ENCODE results near the gene C4BPA.

Gene C4BPA

DNA sequence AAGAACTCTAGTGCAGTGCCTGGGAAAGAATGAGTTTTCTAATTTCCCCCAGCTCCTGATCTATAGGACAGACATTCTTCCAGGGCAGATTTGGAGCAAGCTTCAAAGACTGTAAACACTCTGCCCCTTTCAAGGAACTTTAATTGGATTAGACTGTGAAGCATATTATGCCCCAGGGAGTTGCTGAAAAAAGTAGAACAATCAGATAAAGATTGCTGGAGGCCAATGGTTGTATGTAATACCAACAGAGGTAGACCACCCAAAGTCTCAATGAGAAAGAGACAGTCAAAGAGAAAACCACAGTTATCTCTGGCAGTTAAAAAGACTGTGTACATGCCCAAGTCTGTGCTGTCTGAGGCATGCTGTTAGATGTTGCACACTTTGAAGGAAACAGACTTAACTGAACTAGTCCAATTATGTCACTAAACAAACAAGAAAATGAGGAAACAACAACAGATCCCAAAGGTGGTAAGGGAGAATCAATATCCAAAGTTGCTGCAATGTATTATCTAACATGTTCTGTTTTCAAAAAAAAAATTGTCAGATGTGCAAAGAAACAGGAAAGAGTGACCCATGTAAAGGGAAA, 24.4 kb downstream of the C4BPA start:
- DNase-seq, result no peak

DNA sequence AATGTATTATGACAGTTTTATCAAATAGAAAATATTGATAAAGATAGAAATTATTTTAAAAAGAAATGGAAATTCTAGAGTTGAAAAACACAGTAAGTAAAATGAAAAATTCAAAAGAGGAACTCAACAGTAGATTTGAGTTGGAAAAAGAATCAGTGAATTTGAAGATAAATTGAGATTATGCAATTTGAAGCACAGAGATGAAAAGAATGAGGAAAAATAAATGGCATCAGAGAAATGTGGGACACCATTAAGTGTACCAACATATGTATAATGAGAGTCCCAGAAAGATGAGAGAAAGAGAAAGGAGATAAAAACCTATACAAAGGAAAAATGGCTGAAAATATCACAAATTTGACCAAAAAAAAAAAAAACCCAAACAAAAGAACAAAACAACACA, 25.0 kb downstream of the C4BPA start:
- DNase-seq, result no peak

DNA sequence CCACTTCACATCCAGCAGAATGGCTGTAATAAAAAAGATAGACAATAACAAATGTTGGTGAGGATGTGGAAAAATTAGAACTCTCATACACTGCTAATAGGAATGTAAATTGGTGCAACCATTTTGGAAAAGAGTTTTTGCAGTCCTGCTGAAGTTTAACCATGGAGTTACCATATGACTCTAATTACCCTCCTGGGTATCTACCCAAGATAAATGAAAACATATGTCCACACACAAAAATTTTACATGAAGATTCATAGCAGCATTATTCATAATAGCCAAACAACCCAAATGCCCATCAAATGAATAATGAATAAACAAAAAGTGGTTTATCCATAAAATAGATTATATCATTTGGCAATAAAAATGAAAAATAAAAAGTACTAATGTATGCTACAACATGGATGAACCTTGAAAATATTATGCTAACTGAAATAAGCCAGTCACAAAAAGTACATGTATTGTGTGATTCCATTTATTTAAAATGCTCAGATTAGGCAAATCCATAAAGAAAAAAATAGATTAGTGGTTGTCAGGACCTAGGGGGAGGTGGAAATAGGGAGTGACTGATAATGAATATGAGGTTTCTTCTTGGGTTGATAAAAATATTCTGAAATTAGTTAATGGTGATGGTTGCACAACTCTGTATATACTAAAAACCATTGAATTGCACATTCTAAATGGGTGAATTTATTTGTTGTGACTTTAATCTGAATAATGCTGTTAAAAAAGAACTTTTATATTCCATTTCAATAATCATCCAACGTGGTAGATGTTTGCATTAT, 26.4 kb downstream of the C4BPA start:
- DNase-seq, result no peak

DNA sequence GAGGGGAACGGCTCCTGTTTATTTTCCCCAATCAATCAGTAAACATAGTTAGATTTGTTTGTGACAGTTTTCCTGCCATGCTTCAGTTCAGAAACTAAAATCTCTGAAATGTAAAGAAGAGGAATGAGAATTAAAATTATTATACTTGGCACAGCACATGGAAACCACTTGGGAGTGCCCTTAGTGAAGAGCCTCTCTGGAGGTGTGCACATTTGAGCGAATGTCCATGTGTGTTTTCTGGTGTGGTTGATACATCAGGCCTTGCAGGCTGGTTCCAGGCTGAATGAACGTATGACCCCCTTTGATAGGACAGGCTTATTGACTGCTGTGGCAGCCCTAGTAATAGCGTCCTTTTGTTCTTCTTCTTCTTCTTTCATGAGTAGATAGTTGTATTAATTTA, 27.1 kb downstream of the C4BPA start:
- DNase-seq, result no peak

DNA sequence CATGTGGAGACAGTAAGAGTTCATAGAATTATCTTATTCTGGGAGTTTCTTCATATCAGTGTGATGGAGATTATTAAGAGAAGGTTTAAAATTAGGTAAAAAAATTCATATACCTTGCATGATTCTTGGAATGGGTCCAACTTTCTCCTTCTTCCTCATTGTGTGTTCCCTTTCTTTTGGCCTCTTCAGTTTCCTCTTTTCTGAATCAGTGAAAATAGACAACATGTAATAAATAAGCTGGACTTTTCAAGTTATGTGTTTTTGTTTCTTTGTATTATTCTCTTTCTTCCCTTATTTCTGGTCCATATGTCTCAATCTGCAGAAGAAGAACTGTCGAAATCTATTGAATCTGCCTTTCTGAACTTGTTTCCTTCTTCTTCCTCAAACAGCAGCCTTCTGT, 30.5 kb downstream of the C4BPA start:
- no peak for DNase-seq

DNA sequence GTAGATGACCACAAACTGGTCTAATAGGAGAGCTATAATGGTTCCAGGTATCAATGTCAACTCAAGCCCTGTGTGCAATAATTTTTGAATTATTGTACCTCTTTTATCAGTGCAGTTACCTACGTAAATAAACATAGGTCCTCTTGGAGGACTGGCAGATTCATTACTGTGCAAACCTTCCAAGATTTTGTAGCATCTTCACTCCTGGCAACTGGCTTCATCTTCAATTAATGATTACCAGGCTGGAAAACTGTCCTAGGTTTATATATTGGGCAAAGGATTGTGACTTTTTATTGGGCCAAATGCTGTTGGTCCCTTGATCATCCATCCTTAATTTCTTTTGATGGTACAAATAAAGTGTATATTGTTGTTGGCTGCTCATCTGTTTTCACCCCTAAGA, 35.6 kb downstream of the C4BPA start:
- no peak for DNase-seq

DNA sequence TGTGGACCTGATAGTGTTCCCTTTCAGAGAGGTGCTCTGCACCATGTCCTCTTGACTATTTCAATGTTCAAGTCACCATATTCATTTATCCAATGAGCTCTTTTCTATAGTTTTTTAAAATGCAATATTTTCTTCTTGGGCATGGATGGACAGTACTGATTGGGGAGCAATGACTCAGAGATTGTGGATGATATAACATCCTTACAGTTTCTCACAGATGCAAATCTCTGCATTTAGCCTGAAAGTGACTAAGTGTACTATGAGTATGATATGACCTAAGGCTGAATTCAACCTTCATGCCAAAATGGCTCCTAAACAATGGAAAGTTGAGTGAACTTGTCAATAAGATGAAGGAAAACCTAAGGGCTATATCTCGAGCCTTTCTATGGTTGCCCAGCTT, 36.5 kb downstream of the C4BPA start:
- DNase-seq, result no peak

DNA sequence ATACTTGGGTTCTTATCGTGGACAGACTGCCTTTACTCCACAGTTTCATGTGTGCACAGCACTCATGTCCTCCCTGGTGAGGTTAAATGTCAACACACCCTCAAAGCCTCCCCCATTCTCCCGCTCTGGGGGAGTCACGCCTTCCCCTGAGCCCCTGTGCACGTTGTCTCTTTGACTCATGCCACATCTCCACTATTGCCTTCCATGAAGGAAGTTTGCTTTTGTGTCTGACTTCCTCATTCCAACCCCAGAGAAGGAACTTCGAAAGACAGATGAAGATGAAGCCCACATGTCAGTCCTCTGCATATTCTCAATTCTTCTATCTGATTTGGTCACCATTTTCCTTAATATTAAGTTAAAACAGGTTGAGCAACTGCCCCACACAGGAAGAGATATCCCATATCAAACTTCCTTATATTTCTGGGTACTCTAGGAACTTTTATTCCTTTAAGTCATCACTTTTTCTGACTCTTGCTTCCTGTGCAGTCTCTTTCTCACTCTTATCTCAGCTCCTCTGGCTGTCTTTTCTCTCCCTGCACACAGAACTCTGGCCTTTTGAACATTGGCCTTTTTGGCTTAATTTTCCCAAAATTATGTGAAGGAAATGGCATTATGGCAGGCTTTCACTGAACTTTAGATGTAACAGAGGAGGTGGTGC, 41.5 kb downstream of the C4BPA start:
- no peak for DNase-seq

DNA sequence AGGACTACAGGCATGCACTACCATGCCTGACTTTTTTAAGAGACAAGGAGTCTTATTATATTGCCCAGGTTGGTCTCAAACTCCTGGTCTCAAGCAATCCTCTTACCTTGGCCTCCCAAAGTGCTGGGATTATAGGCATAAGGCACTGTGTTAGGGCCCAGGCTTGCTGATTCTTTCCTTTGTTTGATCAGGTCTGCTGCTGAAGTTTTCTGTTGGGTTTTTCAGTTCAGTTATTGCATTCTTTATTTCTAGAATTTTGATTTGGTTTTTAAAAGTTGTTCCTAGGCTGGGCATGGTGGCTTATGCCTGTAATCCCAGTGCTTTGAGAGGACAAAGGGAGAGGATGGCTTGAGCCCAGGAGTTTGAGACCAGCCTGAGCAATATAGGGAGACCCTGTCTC, 47.9 kb downstream of the C4BPA start:
- no peak for DNase-seq

DNA sequence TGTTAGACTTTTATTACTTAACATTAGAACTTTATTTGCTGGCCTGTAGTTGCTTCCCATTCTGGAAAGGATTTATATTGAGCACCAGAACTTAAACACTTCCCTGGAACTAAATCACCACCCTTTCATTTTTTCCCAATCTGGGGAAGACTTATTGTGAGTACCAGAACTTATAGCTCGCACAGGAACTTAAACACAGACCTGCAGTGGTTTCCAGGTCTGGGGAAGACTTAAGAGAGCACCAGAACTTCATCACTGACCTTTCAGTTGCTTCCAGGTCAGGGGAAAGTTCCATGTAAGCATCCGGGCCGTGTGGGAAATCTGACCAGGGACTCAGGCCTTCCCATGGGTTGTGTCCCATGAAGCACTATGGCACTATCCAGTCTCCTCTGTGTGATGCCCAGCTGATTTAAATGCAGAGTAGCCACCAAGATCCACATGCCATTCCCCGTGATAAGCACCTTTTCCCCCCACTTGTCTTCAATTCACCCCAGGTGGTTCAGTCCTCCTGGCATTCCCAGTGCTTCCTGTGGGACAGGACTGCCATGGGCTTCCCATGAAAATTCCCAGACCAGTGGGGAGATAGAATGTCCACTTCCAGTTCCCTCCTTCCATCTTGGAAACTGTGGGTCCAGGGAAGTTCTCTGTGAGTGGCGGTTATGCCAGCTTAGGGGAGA, 48.9 kb downstream of the C4BPA start:
- DNase-seq, result no peak

DNA sequence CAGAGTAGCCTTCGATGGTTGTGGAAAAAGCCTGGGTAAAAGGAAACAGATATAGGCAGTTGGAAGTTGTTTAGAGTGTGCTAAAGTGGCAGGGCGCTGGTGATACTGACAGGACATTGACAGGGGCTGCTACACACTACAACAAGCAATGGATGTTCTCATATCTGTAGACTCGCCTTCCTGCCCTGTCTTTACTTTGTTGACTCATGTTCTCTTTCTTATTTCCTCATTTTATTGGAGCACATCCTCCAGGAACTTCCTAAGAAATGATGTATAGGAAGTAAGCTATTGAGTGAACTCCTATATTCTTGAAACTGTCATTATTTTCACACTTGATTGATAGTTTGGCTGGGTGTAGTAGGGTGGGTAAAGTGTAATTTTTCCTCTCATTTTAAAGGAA, 51.0 kb downstream of the C4BPA start:
- no peak for DNase-seq

DNA sequence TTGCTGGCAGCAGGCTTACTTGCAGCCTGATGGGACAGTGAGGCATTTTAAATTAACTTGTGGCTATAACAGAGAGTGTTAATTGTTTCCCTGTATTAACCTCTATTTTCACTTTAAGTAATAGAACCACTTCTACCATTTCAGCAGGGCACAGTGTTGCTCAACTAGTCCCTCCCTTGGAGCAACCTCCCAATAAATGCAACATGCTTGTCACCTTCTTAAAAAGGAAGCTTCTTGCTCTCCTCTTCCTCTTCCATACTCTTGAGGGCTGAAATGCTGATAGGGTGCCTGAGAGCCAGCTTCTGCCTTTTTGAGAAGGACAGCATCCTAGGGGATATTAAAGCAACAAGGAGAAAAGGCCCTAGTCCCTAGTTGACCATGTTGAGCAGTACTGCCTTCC, 52.1 kb downstream of the C4BPA start:
- DNase-seq, result no peak

DNA sequence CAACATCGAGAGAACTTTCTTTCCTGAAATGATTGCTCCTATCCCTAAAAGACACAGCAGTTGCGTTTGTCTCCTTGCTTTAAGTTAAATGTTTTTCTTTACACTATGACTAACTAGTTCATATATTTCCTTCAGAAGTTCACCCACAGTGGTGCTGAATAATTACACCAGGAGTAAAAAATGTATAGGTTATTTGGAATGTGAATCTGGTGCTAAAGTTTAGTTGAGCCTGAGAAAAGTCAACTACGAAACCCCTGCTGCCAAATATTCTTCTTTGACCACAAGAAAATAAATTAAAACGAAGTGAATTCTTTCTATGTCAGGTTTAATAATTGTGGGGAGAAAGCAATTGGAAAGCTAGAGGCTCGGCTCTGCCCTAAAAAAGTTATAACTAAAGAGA, 52.8 kb downstream of the C4BPA start:
- no peak for DNase-seq

DNA sequence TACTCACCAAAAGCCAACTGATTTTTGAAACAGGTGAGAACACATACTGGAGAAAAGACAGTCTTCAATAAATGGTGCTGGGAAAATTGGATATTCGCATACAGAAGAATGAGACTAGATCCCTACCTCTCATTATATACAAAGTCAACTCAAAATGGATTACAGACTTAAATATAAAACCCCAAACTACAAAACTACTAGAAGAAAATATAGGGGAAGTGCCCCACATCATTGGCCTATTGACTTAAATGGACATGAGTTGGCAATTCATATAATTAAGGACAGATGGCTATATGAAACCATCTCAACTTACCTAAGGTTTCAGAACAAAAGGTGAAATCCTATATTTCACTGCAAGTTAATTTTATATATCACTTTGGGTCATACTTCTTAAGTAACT, 60.1 kb downstream of the C4BPA start:
- DNase-seq, result no peak

DNA sequence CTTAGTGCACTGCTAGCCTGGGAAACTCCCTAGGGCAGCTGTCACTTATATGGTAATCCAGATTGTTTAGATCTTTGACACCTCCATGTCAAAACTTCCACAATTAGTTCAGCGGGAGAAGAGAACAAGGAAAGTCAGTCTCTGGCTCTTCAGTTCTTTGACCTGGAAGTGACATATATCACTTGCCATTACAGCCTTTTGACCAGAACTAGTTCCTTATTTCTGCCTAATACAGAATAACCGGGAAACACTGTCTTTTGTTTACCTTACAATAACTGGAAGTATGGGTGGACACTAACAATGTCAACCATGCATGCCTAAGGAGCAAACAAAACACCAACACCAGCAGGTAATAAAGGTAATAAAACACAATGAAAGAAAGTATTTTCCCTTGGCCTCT, 68.3 kb downstream of the C4BPA start:
- no peak for DNase-seq

DNA sequence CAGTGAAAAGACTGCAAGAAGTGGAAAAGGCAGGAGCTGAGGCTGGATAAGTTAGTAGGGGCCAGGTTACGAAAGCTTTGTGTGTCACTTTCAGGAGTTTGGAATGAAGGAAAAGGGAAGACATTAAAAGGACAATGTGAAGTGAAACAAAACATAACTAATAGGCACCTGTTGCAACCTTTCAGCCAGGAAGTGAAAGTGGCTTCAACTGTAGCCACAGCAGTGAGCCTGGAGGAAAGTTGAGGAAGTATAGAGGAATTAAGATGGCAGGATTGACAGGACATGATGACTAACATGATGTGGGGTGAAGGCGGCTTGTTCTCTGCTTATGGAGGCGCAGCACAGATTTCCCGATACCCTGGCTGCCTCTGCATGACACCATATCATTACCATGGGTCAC, 68.9 kb downstream of the C4BPA start:
- no peak for DNase-seq

DNA sequence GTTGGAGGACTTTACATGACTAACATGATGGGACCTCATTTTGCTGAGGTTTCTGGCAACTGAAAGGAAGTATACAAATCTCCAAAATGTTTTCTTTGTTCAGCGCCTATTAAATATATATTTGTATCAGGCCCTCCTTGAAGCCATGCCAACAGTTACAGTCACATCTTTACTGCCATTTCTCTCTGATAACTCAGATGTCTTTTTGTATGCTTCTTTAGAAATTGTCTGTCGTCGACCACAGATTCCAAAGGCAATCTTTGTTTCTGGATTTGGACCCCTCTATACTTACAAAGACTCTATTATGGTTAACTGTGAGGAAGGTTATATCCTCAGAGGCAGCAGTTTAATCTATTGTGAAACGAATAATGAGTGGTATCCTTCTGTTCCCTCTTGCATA, 69.4 kb downstream of the C4BPA start:
- DNase-seq, result no peak

DNA sequence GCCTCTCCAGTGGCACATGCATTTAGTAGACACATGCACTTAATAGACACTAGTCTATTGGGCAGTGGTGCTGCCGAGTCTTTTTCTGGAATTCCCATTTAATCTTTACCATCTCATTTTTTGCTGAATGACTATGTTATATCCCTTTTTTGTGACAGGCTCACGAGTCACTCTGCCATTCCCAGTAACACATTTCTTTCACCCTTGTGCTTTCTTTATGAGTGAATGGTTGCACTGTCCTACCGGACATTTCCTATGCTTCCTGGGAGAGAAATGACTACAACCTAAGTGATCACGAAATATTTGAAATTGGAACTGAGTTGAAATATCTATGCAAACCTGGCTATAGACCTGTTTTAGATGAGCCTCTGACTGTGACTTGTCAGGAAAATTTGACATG, 70.9 kb downstream of the C4BPA start:
- no peak for DNase-seq

DNA sequence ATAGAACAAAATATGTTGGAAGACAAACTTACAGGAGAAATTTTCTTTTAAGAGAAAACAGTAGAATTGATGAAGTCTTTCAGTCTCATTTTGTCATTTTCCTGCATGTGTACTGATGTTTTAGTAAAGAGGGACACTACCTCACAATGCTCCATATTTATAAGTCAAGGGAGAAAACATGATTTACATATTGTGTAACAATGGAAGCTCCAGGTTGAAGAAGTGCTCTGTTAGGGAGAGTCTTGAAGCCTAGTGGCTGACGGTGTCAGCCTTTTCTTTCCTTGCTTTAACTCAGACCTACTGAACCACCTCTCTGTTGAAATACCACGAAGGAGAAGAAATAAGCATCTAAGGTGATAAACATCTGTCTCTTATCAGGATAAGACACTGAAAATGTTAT, 75.0 kb downstream of the C4BPA start:
- DNase-seq, result no peak

DNA sequence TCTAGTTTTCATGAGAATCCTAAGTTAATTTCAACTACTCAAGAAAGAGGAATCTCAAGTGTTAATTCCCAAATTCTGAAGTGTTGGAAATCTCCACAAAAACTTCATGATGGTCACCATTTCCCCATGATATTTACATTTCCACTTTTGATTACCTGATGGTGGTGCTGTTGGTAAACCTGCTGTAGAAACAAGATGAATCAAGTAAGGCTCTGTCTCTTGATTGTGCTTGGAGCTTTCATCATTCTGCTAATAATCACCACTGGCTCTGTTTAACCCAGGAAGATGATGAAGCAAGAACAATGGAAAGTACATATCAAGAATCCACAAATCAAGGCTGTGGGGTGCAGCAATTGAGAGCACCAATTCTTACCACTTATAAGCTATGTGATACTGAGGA, 77.8 kb downstream of the C4BPA start:
- DNase-seq, result no peak

DNA sequence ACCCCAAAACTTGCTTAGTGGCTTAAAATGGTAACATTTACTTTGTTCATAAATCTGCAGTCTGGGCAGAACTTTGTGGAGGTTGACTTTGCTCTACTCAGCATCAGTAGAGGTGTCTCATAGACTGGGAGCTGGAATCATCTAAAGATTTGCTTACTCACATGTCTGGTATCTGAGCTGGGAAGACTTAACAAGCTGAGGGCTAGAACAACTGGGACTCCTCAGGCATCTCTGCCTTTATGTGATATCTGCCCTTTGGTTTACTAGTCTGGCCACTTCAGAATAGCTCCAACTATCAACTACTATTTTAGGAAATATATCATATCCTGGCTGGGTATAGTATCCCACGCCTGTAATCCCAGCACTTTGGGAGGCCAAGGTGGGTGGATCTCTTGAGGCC, 82.5 kb downstream of the C4BPA start:
- no peak for DNase-seq

DNA sequence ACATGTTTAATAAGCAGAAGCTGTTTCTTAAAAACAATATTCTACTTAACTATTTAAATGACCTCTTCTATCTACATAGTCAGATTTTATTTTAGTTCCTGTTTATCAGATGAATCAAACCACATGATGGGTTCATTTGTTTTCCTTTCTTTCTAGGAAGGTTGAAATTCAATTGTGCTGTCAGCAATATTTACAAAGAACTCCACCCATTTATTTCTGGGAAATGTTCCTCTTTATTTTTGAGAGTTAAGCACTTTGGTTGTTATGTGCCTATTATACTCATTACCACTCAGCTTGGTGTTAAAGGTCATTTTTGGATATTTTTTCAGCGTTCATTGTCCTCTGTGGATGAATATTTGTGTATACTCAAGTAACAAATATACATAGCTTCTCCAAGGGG, 84.9 kb downstream of the C4BPA start:
- DNase-seq, result no peak

DNA sequence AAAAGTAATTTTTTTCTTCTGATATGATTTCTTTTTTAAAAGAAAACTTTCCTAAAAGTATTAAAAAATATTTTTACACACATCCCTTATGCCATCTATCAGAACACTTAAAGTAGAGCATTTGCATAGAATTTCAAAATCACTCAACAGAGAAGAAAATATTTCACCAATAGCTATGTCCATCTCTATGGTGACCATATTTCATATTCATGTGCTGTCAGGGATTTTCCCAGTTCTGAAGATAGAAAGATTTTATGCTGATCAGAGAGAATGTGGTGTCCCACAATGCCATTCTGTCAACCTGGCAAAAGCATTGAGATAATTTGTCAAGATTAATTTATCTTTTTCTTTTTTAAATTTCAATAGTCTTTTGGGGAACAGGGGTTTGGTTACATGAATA, 87.0 kb downstream of the C4BPA start:
- DNase-seq, result no peak

DNA sequence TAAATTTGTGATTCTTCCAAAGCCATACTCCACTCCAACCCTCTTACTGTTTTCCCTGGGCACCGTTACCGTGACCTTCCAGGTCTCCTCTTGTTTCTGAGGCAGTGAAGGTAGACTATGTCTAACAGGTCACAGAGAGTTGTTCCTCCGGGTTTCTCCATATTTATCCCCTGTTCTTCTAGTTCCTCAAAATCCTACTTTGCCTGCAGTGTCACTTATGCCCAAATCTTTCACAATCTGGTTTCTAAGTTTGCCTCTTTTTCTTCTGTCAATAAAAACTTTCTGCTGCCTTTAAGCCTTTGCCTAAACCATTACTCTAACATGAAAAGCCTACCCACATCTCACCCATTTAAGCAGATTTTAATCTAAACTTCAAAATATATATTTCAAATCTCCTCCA, 87.7 kb downstream of the C4BPA start:
- no peak for DNase-seq

Data from NCI-H510A (cell line).